NB4 (cell line): Measurements from ENCODE around the gene SYT2.

ENCODE experiments used
- CTCF ChIP-seq: IDR thresholded peaks from one replicate; pipeline ENCODE4 v1.5.1; 2012; ENCODE audit warnings: low read depth, low read length
- POLR2A ChIP-seq: IDR thresholded peaks from 2 replicates; pipeline ENCODE4 v1.6.1; 2011; ENCODE audit warnings: mild to moderate bottlenecking; ENCODE audit not compliant: insufficient read length; ENCODE audit errors: extremely low read depth

DNA sequence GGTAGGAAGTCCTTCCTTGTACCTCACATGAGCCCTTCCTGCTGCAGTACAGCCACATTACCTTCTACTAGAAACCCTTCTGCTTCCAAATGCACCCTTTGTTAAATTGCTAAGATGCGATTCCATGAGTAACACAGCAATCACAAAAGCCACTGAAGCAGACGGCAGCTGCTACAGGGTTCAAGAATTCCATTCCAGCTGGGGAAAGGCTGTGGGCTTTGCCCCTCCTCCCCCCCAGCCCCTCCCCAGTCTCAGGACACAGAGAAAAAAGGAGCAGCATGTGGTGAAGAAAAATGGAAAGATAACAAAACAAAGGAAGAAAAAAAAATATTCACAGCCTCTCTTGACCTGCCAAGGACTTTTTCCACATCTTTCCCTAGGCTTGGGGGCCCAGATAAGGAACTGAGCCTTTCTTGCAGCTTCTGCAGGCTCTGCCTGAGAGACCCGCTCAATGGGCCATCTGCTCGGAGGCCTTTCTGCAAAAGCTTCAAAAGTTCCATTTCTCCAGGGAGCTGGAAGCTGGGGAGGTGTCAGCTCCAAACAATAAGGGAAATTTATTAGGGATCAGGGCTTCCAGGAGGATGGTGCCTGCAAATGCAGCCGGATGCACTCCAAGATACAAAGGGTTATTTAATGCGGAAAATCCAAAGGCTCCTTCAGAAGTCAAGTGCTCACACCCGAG, 72.1 kb downstream of the SYT2 start:
- no peak for TF ChIP-seq POLR2A
- no peak for TF ChIP-seq CTCF
